NCI-H2107 treated with DMSO at 0.1 percent for 48 hours (cell line): ENCODE data around the gene PKNOX1.
"Not testable (repeated sequence)": the region's sequence is repeated elsewhere in the genome, so short reads cannot be mapped to it uniquely, and the experiment has no call there.

Experiments
- DNase-seq: peaks from one replicate; lab custom pipeline; 2025; ENCODE audit not compliant: unreplicated experiment; lab: John Stamatoyannopoulos, UW

The PKNOX1 gene

GRCh38 chr21:42981862-42982261, 7.5 kb downstream of the PKNOX1 start:
- no peak for DNase-seq

GRCh38 chr21:42983103-42983502, 8.7 kb downstream of the PKNOX1 start:
- no peak for DNase-seq

- no peak for DNase-seq
Observed at GRCh38 chr21:42983869-42984268, 9.5 kb downstream of the PKNOX1 start.

DNA sequence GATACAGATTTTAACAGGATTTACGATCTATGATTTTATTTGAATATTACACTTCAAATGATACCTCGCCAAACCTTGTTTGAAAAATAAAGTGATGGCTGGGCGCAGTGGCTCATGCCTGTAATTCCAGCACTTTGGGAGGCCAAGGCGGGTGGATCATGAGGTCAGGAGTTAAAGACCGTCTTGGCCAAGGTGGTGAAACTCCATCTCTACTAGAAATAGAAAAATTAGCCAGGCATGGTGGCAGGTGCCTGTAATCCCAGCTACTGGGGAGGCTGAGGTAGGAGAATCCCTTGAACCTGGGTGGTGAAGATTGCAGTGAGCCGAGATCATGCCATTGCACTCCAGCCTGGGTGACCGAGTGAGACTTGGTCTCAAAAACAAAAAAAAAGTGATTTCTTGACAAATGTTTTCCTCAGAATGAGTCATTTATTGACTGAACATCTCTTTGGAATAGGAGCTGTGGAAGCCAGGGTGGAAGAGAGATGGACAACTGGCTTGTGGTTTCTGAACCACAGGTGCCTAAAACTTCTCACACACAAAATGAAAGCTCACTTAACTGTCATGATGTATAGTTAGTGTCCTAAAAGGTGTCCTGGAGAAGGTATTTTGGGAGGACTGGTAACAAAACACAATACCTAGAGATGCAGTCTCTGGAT, 11.9 kb downstream of the PKNOX1 start:
- DNase-seq = no peak

DNA sequence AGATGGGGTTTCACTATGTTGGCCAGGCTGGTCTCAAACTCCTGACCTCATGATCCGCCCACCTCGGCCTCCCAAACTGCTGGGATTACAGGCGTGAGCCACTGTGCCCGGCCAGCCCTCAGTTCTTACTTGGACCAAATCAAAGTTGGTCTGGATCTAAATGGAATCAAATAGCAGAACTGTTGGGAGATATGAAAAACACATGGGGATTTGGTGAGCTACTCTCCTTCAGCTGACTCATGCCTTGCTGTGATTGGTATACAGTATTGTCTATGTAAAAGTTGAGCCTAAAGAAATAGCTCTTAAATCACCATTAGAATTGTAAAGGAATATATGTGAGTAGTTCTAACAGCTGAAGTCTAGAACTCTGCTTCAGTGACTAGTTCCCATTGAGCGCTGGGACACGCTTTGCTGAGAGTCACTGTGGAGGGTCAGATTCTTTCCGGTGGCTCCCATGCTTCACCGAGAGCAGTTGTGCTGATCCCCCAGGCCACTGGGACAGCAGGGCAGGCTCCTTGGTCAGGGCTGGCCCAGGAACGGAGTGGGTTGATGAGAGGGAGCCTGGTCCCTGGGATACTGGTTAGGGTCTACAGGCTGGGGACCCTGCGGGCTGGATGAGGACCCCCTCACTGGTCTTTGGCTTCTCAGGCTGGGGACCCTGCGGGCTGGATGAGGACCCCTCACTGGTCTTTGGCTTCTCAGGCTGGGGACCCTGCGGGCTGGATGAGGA, 14.0 kb downstream of the PKNOX1 start:
- DNase-seq = no peak

GRCh38 chr21:42989370-42989769, 15.0 kb downstream of the PKNOX1 start:
- not testable (repeated sequence) for DNase-seq

DNA sequence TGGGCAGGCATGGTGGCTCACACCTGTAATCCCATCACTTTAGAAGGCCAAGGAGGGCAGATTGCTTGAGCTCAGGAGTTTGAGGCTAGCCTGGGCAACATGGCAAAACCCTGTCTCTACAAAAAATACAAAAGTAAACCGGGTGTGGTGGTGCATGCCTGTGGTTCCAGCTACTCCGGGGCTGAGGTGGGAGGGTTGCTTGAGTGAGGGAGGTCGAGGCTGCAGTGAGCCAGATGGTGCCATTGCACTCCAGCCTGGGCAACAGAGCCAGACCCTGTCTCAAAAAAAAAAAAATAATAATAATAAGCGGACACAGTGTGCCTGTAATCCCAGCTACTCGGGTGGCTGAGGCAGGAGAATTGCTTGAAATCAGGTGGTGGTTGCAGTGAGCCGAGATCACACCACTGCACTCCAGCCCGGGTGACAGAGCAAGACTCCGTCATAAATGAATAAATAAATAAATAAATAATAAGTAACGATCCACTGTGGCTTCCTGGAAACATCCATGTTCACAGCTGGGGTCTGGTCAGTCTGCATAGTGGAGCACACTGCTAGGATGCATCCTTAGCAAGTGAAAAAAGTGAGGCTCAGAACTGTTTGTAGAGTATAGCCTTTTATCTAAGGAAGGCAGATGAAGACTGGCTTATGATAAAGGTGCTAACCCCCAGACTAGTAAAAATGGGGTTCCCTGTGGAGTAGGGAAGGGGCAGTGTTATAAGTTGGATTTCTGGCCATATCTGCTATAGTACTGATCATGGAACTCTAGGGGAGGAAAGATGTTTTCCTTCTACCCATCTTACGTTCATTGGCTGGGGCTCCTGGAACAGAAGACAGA, 15.7 kb downstream of the PKNOX1 start:
- DNase-seq = no peak

DNA sequence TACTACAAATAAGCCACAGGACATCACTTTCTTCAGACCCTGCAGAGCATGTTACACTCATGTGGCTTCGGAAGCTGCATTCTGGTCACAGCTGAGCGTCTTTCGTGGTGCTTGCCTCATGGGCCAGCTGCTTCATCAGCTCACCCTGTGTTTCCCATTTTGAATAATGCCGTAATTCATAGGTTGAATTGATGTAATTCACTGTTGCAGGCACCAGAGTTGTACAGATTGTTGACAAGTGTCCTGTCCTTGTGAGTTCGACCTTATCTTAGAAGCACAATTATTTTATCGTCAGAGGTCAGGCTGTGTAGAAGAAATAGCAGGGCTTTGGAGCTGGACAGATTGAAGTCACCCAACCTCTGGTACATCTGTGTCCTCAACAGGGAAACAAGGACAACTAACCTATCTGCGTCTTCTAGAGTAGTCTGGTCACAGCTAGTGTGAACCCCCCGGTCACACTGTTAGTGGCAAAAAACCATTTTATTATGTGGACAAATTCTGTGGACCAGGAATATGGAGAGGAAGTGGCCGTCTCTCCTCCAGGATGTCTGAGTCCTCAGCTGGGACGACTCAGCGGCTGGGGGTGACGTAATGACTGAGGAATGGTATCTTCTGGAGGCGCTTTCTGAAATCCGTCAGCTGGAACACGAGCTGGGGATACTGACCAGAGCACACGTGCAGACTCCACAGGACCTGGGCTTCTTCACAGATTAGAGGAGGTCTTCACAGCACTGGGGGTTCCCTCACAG, 17.8 kb downstream of the PKNOX1 start:
- DNase-seq = no peak

DNA sequence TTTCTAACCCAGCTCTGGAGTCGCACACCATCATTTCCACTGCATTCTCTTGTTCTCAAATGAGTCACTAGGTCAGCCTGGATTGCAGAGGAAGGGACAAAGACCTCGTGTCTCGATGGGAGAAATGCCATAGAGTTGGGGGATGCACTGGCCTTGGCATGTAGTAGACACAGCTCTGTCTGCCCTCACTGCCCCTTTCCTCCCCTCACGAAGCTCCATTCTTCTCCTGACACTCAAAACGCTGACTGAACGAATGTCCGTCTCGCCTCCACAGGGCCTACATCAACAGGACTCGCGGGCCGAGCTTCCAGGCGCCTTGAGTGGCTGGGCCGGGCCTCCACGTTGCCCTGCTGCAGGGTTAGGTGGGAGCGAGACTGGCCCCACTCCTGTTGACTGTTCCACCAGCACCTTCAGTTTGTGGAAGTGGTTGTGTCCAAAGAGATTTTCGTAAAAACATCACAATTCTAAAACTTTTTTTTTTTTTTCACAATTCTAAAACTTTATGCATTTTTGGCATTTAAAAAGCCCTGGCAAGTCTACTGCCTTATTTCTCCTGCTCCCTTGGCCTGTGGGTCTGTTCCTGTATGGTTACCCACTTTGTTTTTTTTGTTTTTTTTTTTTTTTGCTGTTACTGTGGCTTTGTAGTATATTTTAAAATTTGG, 18.8 kb downstream of the PKNOX1 start:
- DNase-seq = no peak

GRCh38 chr21:42997053-42997452, 22.7 kb downstream of the PKNOX1 start:
- no peak for DNase-seq

DNA sequence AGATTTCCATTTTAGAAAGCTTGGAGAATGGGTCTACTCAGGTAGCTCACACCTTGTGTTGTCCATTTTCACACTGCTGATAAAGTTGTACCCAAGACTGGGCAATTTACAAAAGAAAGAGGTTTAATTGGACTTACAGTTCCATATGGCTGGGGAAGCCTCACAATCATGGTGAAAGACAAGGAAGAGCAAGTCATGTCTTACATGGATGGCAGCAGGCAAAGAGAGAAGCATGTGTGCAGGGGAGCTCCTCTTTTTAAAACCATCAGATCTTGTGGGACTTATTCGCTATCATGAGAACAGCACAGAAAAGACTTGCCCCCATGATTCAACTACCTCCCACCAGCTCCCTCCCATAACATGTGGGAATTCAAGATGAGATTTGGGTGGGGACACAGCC, 23.6 kb downstream of the PKNOX1 start:
- not testable (repeated sequence) for DNase-seq

GRCh38 chr21:42999152-42999551, 24.8 kb downstream of the PKNOX1 start:
- DNase-seq = not testable (repeated sequence)

DNA sequence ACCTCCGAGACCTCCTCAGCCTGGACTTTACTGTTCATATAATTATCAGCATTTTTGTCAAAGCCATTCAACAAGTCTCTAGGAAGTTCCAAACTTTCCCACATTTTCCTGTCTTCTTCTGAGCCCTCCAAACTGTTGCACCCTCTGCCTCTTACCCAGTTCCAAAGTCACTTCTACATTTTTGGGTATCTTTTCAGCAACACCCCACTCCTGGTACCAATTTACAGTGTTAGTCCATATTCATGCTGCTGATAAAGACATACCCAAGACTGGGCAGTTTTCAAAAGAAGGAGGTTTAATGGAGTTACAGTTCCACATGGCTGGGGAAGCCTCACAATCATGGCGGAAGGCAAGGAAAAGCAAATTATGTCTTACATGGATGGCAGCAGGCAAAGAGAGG, 25.7 kb downstream of the PKNOX1 start:
- not testable (repeated sequence) for DNase-seq

- DNase-seq = no peak
Observed at GRCh38 chr21:43001316-43001715, 27.0 kb downstream of the PKNOX1 start.

GRCh38 chr21:43004926-43005325, 30.6 kb downstream of the PKNOX1 start:
- DNase-seq = no peak

DNA sequence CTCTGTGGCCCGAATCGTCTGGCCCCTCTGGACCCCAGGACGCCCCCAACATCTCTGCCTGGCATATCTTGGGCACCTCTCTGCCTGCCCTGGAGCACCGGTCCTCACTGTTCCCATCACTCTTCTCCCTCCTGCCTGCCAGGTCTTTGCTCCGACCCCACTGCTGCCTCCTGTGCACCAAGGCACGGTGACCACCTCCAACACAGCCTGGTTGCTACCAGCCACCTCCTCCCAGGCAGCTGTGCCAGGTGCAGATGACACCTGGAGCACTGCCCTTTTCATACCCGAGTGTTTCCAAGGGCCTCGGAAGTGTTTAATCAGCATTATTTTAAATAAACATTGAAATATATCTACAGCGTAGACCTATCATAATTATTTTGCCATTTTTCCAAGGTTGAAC, 31.3 kb downstream of the PKNOX1 start:
- DNase-seq = no peak

GRCh38 chr21:43006051-43006873, 31.9 kb downstream of the PKNOX1 start:
- DNase-seq = not testable (repeated sequence)

DNA sequence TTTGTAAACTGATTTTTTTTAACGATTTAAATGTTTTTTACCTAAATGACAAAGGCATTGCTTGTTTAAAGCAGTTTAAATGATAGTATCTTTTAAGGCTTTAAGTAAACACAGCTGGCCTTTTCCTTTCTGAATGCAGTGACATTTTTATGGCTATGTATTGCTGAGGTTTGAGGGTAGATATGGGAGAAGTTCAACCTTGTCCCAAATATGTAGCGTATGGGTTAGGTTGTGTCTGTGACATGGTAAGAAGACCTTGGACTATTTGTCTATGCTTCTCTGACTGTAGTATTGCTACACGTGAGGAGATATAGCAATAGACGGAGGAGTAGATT, 32.5 kb downstream of the PKNOX1 start:
- no peak for DNase-seq

DNA sequence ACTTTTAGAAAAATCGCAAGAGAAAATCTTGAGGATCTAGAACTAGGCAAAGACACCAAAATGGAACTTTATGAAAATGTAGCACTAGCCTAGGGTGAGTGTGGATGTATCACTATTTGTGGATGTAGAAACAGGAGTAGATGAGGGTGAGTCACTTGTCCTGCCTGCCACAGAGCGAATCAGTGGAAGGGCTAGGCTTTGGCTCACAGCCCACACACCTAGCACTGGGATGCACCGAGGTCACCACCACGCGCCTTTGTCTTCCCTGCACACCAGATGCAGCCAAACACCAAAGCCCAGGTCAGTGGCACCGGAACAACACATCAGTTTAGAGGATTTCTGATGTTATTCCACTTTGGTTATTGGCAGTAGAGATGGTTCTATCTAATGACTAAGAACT, 38.2 kb downstream of the PKNOX1 start:
- DNase-seq = no peak
